Measurements from ENCODE around the gene EZR. TPM values are rescaled to one million over a fixed set of nuclear protein-coding genes. Genes with fewer than 3 reads are reported as not detected.

The EZR gene
- total RNA-seq, 1 donor from 2014 or later, result 197 TPM

DNA sequence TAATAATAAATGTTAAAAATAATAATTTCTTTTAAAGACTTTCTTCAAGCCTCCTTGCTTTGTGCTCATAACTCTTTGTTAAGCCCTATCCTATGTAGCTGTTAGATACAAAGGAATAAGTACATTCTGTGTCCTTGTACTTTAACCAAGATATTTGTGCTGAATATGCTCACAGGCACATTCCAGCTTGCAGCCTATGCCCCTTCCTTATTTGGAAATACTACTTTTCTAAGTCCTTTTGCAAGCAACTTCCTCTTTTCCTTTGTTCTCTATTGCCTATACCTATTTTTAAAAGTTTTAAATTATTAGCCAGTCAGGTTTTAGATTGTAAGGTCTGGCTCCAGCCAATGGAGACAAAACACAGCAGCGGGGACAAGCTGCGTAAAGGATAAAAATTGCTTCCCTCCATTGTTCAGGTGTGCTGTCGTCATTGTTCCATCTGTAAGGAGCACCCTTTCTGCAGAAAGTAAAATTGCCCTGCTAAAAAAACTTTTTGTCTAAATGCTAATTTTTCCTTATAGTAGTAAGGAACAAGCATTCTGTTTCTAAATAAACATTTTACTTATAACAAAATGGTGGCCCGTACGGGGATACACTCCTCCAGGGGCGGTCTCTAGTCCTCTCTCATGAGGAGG, 89.1 kb downstream of the EZR start:
- no peak for ATAC-seq (ENCODE audit: poor library complexity)
- no peak for DNase-seq
- intact Hi-C loops (cut with DNase I), result no loop called here

DNA sequence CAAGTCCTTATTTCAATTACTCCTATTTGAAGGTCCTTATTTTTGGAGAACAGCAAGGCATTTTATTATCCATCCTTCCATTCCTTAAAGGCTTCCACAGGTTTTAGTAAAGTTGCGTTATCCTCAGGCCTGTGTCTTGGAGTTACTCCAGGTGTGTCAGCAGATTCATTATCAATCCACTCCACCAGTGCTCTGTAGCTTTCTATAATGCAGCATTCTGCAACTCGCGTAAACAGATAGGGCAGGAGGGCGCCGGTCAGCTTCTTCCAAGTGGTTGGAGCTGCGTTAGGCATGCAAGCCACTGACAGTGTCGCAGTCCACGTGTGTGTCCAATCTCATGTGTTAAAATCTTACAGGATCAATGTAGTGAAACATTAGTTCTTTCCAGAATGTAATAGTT, 93.5 kb downstream of the EZR start:
- intact Hi-C loops (cut with DNase I), result no loop called here
- no peak for DNase-seq
- ATAC-seq (ENCODE audit: poor library complexity), result no peak

DNA sequence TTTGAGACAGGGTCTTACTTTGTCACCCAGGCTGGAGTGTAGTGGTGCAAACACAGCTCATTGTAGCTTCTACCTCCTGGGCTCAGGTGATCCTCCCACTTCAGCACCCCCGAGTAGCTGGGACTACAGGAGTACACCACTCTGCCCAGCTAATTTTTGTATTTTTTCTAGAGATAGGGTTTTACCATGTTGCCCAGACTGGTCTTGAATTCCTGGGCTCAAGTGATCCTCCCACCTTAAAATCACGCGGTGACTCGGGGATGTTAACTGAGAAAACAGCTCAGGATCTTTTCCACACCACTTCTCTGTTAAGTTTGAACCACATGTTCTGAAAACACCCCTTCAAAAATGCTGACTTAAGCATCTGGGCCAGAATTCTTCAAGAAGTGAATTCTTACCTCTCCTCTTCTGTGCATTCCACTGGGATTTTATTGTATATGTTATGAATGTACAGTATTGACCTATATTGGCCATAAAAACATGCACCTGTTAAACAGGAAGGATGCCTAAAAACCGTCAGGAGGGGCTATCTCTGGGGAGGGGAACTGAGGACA, 96.9 kb downstream of the EZR start:
- intact Hi-C loops (cut with DNase I), result no loop called here
- DNase-seq, result no peak
- ATAC-seq (ENCODE audit: poor library complexity), result no peak

DNA sequence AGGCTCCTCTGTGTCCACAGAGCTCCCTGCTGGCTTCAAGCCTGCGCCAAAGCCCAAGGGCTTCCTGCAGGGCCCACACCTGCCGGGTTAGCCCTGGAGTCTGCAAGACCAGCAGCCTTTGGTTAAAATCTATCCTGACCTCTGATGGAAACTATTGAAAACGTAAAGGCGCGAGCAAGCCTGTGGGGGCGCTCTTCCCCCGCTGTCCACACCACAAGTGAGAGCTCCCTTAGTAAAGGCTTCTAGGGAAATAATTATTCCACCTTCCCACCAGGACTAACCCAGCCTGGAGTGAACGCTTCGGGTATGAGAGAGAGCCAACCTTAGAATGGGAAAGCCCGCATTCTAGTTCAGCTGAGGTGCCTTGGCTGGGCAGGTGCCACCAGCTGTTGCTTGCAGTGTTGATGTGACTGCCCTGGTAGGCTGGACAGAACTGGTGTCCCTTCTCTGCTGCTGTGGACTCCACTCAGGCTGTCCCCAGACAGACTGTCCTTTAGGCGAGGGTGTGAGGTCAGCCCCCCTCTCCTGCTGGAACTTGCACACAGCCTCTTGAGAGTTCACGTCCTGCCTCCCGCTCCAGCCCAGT, 100.6 kb downstream of the EZR start:
- DNase-seq, result no peak
- intact Hi-C loops (cut with DNase I), result no loop called here
- ATAC-seq (ENCODE audit: poor library complexity), result peak; percentile 44

DNA sequence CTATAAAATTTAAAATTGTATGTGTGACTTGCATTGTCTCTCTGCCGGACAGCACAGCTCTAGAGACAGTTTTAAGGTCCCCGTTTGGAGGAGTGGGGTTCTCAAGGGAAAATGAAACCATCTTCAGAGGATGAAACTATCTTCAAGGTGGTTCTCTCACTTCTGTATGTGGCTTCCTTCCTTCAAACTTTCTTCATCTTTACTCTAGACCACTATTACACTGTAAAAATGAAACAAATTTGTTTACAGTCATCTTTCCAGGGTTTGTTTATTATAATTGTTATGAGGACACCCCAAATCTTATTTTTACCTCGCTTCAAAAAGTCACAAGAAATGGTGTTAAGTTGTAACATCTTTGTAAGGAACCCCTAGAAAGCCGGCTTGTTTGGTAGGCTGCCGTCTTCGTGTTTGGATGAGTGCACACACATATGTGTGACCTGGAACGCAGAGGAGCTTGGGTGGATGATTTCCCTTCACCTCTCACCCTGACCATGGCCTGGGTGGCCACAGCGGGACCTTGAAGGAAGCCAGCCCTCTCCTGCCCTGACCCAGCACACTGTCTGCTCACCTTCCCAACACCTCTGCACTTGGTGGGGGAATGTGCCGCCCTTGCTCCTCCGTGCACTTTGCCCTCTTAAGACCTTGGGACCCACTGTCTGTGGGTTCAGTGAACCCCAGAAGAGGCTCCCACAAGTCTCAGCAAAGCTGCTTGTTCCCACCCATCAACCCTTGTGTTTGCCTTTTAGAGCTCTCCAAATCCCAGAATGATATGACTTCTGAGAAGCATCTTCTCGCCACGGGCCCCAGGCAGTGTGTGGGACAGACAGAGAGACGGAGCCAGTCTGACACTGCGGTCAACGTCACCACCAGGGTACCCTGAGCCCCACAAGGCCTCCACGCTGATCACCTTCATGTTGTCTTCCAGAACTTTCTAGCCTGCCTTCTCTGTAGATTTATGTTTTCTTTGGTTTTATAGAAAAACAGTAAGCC, 101.5 kb downstream of the EZR start:
- ATAC-seq (ENCODE audit: poor library complexity) (no peak), DNase-seq (no peak)
- intact Hi-C loops (cut with DNase I), result no loop called here

Small RNAs within 50 kb of the gene (microRNA-seq; reads per million reads assigned to microRNA genes)
- not detected for gene MIR3918

Other genes with a start within 250 kb of the EZR start
- 128 TPM for gene DYNLT1, start 174.6 kb downstream of the EZR start, total RNA-seq
- gene SYTL3, start 169.3 kb downstream of the EZR start, total RNA-seq, result 11.7 TPM
- 9.5 TPM for gene RSPH3, start 180.8 kb upstream of the EZR start, total RNA-seq
- gene TAGAP, start 225.6 kb upstream of the EZR start, total RNA-seq, result 1.1 TPM

Data from Right ventricle myocardium superior (tissue), 1 donor.